ENCODE results near the gene LRRC66.

LRRC66 gene

DNA sequence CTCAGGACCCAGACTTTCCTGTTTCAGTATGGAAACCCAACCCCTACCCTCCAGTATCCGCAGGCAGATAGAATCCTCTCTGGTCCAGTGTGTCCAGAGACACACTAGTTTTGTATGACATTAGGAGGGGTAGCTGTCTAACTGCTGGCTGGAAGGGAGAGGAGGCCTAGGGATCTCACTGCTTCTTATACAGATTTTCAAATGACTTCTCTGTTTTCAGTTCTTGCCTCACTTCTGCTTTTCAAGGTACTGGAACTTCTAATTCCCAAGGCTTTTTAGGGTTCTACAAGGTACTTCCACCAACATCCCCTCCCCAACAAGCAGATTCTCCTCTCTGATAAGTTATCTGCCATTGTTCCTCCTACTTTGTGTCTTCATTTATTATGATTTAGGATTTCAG is 11.8 kb upstream of the LRRC66 start:
- Histone ChIP-seq H3K9me3 (replicated peaks in 1 of 2; ENCODE audit: control insufficient read depth in 2 of 2, insufficient read depth in 1 of 2, low read depth in 1 of 2, low read length in 2 of 2) (peaks cover 2 to 7% of the 10 kb centered on the region in 2 donors), H3K9ac (ENCODE audit: low read depth, low read length, poor library complexity) (no peak overlapping the region), H2BK12ac (ENCODE audit: low read length) (no peak overlapping the region), H2BK15ac (ENCODE audit: low read length) (no peak overlapping the region), H3K4ac (ENCODE audit: low read length) (no peak overlapping the region), H3K36me3 (replicated peaks in 1 of 2; ENCODE audit: control insufficient read depth in 2 of 2, insufficient read depth in 2 of 2, low read length in 2 of 2) (peaks cover 17 to 86% of the 10 kb centered on the region in 2 donors), H3K18ac (ENCODE audit: low read length) (no peak overlapping the region), H2AK5ac (ENCODE audit: low read depth, low read length) (no peak overlapping the region), H2BK120ac (ENCODE audit: low read depth, low read length) (no peak overlapping the region), H4K91ac (ENCODE audit: low read depth, low read length, poor library complexity) (no peak overlapping the region), H3K79me1 (ENCODE audit: low read depth, low read length) (peaks cover 3% of the 10 kb centered on the region), H3K27me3 (ENCODE audit: control insufficient read depth in 3 of 3, insufficient read depth in 3 of 3, low read depth in 1 of 3, low read length in 3 of 3) (no peaks in the 10 kb centered on the region), H2BK5ac (ENCODE audit: low read length) (no peak overlapping the region), H2AFZ (ENCODE audit: low read length) (no peak overlapping the region), H3K27ac (replicated peaks; ENCODE audit: low read length) (no peak overlapping the region), H3K23ac (ENCODE audit: low read depth, low read length, poor library complexity) (no peak overlapping the region), H4K8ac (ENCODE audit: low read depth, low read length) (no peak overlapping the region), H3K4me1 (ENCODE audit: control insufficient read depth in 2 of 2, insufficient read depth in 1 of 2, low read depth in 1 of 2, low read length in 2 of 2) (peaks cover 3 to 7% of the 10 kb centered on the region in 2 donors), H3K4me2 (ENCODE audit: insufficient read depth, low read length, poor library complexity, severe bottlenecking) (no peak overlapping the region), H3K14ac (ENCODE audit: low read length) (no peak overlapping the region), H3K4me3 (ENCODE audit: low read length in 2 of 2) (no peak overlapping the region)
- DNase-seq (ENCODE audit: low spot score) = no peak
- no CpG with 5 or more reads among the region's 1 CpG for WGBS, 2 donors (ENCODE audit: extremely low coverage in 2 of 2, insufficient read length in 2 of 2, insufficient replicate concordance in 1 of 2)

- H2BK12ac ChIP-seq (ENCODE audit: low read length) = no peak overlapping the region
- WGBS, 2 donors (ENCODE audit: extremely low coverage in 2 of 2, insufficient read length in 2 of 2, insufficient replicate concordance in 1 of 2) = no CpG with 5 or more reads among the region's 1 CpG
- no peaks in the 10 kb centered on the region for H3K27me3 ChIP-seq (ENCODE audit: control insufficient read depth in 3 of 3, insufficient read depth in 3 of 3, low read depth in 1 of 3, low read length in 3 of 3)
- H3K9me3 ChIP-seq (replicated peaks in 1 of 2; ENCODE audit: control insufficient read depth in 2 of 2, insufficient read depth in 1 of 2, low read depth in 1 of 2, low read length in 2 of 2) = peaks cover 2 to 4% of the 10 kb centered on the region in 2 donors
- H4K91ac ChIP-seq (ENCODE audit: low read depth, low read length, poor library complexity) = no peak overlapping the region
- no peak for DNase-seq (ENCODE audit: low spot score)
- H3K27ac ChIP-seq (replicated peaks; ENCODE audit: low read length) = no peak overlapping the region
- no peak overlapping the region for H2AK5ac ChIP-seq (ENCODE audit: low read depth, low read length)
- H2BK15ac ChIP-seq (ENCODE audit: low read length) = no peak overlapping the region
- H2BK5ac ChIP-seq (ENCODE audit: low read length) = no peak overlapping the region
- no peak overlapping the region for H3K4ac ChIP-seq (ENCODE audit: low read length)
- no peak overlapping the region for H4K8ac ChIP-seq (ENCODE audit: low read depth, low read length)
- H3K4me1 ChIP-seq (ENCODE audit: control insufficient read depth in 2 of 2, insufficient read depth in 1 of 2, low read depth in 1 of 2, low read length in 2 of 2) = no peaks in the 10 kb centered on the region
- no peak overlapping the region for H3K18ac ChIP-seq (ENCODE audit: low read length)
- peaks cover 3% of the 10 kb centered on the region for H3K79me1 ChIP-seq (ENCODE audit: low read depth, low read length)
- H3K23ac ChIP-seq (ENCODE audit: low read depth, low read length, poor library complexity) = no peak overlapping the region
- peaks cover 20 to 94% of the 10 kb centered on the region in 2 donors for H3K36me3 ChIP-seq (replicated peaks in 1 of 2; ENCODE audit: control insufficient read depth in 2 of 2, insufficient read depth in 2 of 2, low read length in 2 of 2)
- H2BK120ac ChIP-seq (ENCODE audit: low read depth, low read length) = no peak overlapping the region
- no peak overlapping the region for H3K14ac ChIP-seq (ENCODE audit: low read length)
- no peak overlapping the region for H3K4me2 ChIP-seq (ENCODE audit: insufficient read depth, low read length, poor library complexity, severe bottlenecking)
- no peak overlapping the region for H2AFZ ChIP-seq (ENCODE audit: low read length)
- H3K4me3 ChIP-seq (ENCODE audit: low read length in 2 of 2) = no peak overlapping the region
- no peak overlapping the region for H3K9ac ChIP-seq (ENCODE audit: low read depth, low read length, poor library complexity)
These were observed 8.8 kb upstream of the LRRC66 start for GRCh38 chr4:52028970-52029369.

- Histone ChIP-seq H3K9ac (ENCODE audit: low read depth, low read length, poor library complexity) (no peak overlapping the region), H3K4me3 (ENCODE audit: low read length in 2 of 2) (no peak overlapping the region), H3K4me2 (ENCODE audit: insufficient read depth, low read length, poor library complexity, severe bottlenecking) (no peak overlapping the region), H3K36me3 (replicated peaks in 1 of 2; ENCODE audit: control insufficient read depth in 2 of 2, insufficient read depth in 2 of 2, low read length in 2 of 2) (peaks cover 4 to 17% of the 10 kb centered on the region in 2 donors), H2BK5ac (ENCODE audit: low read length) (no peak overlapping the region), H2AFZ (ENCODE audit: low read length) (no peak overlapping the region), H3K9me3 (replicated peaks in 1 of 2; ENCODE audit: control insufficient read depth in 2 of 2, insufficient read depth in 1 of 2, low read depth in 1 of 2, low read length in 2 of 2) (no peaks in the 10 kb centered on the region), H3K79me1 (ENCODE audit: low read depth, low read length) (no peaks in the 10 kb centered on the region), H3K18ac (ENCODE audit: low read length) (no peak overlapping the region), H4K91ac (ENCODE audit: low read depth, low read length, poor library complexity) (no peak overlapping the region), H2AK5ac (ENCODE audit: low read depth, low read length) (no peak overlapping the region), H3K14ac (ENCODE audit: low read length) (no peak overlapping the region), H2BK120ac (ENCODE audit: low read depth, low read length) (no peak overlapping the region), H3K27ac (replicated peaks; ENCODE audit: low read length) (no peak overlapping the region), H3K23ac (ENCODE audit: low read depth, low read length, poor library complexity) (no peak overlapping the region), H3K4me1 (ENCODE audit: control insufficient read depth in 2 of 2, insufficient read depth in 1 of 2, low read depth in 1 of 2, low read length in 2 of 2) (no peaks in the 10 kb centered on the region), H4K8ac (ENCODE audit: low read depth, low read length) (no peak overlapping the region), H3K27me3 (ENCODE audit: control insufficient read depth in 3 of 3, insufficient read depth in 3 of 3, low read depth in 1 of 3, low read length in 3 of 3) (no peaks in the 10 kb centered on the region), H2BK15ac (ENCODE audit: low read length) (no peak overlapping the region), H3K4ac (ENCODE audit: low read length) (no peak overlapping the region), H2BK12ac (ENCODE audit: low read length) (no peak overlapping the region)
- no CpG with 5 or more reads among the region's 1 CpG for WGBS, 2 donors (ENCODE audit: extremely low coverage in 2 of 2, insufficient read length in 2 of 2, insufficient replicate concordance in 1 of 2)
- no peak for DNase-seq (ENCODE audit: low spot score)
These were observed 2.3 kb downstream of the LRRC66 start for GRCh38 chr4:52017814-52018213.

DNA sequence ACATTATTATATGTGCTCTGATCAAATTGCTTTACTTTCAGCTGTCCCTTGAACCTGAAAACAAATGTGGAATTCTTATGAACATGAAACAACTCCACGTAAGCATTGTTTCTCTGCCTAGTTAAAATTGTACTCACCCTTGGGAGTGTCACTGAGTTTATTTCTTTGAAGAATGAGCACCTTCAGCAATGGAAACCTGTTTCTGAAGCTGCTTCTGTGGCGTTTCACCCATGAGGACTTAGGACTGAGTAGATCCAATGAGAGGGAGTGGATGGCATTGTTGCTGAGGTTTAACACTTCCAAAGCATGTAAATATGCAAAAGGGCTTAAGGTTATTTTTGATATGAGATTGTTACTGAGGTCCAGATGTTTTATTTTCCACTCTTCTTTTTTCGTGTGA is 3.2 kb downstream of the LRRC66 start:
- Histone ChIP-seq H4K8ac (ENCODE audit: low read depth, low read length) (no peak overlapping the region), H2BK15ac (ENCODE audit: low read length) (no peak overlapping the region), H3K18ac (ENCODE audit: low read length) (no peak overlapping the region), H4K91ac (ENCODE audit: low read depth, low read length, poor library complexity) (no peak overlapping the region), H3K14ac (ENCODE audit: low read length) (no peak overlapping the region), H3K27ac (replicated peaks; ENCODE audit: low read length) (no peak overlapping the region), H2BK12ac (ENCODE audit: low read length) (no peak overlapping the region), H3K9me3 (replicated peaks in 1 of 2; ENCODE audit: control insufficient read depth in 2 of 2, insufficient read depth in 1 of 2, low read depth in 1 of 2, low read length in 2 of 2) (no peaks in the 10 kb centered on the region), H2BK5ac (ENCODE audit: low read length) (no peak overlapping the region), H2AK5ac (ENCODE audit: low read depth, low read length) (no peak overlapping the region), H3K79me1 (ENCODE audit: low read depth, low read length) (no peaks in the 10 kb centered on the region), H3K23ac (ENCODE audit: low read depth, low read length, poor library complexity) (no peak overlapping the region), H3K27me3 (ENCODE audit: control insufficient read depth in 3 of 3, insufficient read depth in 3 of 3, low read depth in 1 of 3, low read length in 3 of 3) (no peaks in the 10 kb centered on the region), H3K36me3 (replicated peaks in 1 of 2; ENCODE audit: control insufficient read depth in 2 of 2, insufficient read depth in 2 of 2, low read length in 2 of 2) (peaks cover 4 to 9% of the 10 kb centered on the region in 2 donors), H3K9ac (ENCODE audit: low read depth, low read length, poor library complexity) (no peak overlapping the region), H2AFZ (ENCODE audit: low read length) (no peak overlapping the region), H3K4me3 (ENCODE audit: low read length in 2 of 2) (no peak overlapping the region), H3K4me2 (ENCODE audit: insufficient read depth, low read length, poor library complexity, severe bottlenecking) (no peak overlapping the region), H3K4ac (ENCODE audit: low read length) (no peak overlapping the region), H3K4me1 (ENCODE audit: control insufficient read depth in 2 of 2, insufficient read depth in 1 of 2, low read depth in 1 of 2, low read length in 2 of 2) (no peaks in the 10 kb centered on the region), H2BK120ac (ENCODE audit: low read depth, low read length) (no peak overlapping the region)
- no peak for DNase-seq (ENCODE audit: low spot score)
- no CpG with 5 or more reads among the region's 3 CpGs for WGBS, 2 donors (ENCODE audit: extremely low coverage in 2 of 2, insufficient read length in 2 of 2, insufficient replicate concordance in 1 of 2)
